Pulmonary artery endothelial cell (primary cell): Measurements from ENCODE around the gene ZNF783. TPM values are rescaled to one million over a fixed set of nuclear protein-coding genes. Genes with fewer than 3 reads are reported as not detected.
"Not testable (repeated sequence)": the region's sequence is repeated elsewhere in the genome, so short reads cannot be mapped to it uniquely, and the experiment has no call there.

ENCODE experiments used
- DNase-seq: peaks from one replicate; pipeline ENCODE4 v3.0.0-alpha.2; 2011; ENCODE audit warnings: low read depth, low spot score
- total RNA-seq: library from RNA; depleted of rRNA; stranded (reverse); fragments of >200 nt; gene quantifications from 2 replicates; pipeline ENCODE4 v1.2.3, GENCODE V29; 2014

The ZNF783 gene
- 3.5 and 5.6 TPM in 2 replicates for total RNA-seq

DNA sequence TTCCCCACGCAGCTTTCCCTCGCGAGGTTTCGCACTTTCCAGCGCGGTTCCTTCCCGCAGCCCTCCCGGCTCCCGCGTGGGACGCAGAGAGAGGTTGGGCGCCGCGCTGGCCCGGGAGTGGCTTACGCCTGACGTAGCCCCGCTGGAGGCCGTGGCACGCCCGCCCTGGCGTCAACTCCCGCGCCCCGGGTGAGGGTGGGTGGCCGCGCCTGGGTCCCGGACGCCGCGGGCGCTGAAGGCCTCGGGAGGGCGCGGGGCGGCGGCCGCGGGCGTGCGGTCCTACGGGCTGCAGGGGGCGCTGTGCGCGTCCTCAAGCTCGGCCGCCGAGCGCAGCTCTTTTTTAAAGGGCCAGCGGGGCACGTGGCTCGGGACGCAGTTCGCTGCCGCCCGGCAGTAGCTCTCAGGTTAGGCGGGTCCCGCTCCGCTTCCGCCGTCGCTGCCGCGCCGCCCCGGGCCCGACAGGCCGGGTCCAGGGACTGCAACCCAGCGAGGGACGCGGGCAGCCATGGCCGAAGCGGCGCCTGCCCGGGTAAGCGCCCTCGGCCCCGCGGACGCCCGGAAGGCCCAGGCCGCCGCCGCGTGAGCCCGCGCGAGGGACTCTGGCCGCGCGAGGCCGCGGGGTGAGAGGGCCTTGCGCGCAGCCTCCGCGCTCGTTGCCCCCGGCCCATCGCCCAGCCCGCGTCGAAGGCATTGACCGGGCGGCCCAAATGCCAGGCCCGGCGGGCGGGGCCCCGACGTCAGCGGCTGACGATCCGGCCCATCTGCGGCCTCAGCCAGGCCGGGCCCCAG, at the start of gene ZNF783:
ZNF783 (plus strand) TSS at position 368 of the 789 bp plus-strand sequence; CDS start at position 506, 138 bp downstream.
- DNase-seq: peak; percentile 60

DNA sequence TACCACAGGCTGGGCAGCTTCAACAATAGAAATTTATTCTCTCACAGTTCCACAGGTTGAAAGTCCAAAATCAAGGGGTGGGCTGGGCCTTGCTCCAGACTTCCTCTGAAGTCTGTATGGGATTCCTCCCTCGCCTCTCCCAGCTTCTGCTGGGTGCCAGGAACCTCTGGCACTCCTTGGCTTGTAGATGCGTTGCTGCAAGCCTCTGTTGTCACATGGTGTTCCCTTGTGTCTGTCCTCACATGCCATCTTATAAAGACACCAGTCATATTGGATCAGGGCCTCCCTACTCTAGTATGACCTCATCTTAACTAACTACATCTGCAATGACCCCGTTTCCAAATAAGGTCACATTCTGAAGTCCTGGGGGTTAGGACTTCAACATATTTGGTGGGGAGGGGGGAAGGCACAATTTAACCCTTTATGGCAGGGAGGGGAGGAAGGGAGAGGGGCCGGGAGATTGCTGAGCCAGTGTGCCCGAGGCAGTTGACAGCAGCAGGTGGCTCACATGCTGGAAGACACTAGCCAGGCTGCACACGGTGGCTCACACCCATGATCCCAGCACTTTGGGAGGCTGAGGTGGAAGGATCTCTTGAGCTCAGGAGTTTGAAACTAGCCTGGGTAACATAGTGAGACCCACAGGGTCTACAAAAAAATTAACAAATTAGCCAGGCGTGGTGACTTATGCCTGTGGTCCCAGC, 47.8 kb upstream of the ZNF783 start:
- no peak for DNase-seq

GRCh38 chr7:149216402-149216801, 45.6 kb upstream of the ZNF783 start:
- no peak for DNase-seq

DNA sequence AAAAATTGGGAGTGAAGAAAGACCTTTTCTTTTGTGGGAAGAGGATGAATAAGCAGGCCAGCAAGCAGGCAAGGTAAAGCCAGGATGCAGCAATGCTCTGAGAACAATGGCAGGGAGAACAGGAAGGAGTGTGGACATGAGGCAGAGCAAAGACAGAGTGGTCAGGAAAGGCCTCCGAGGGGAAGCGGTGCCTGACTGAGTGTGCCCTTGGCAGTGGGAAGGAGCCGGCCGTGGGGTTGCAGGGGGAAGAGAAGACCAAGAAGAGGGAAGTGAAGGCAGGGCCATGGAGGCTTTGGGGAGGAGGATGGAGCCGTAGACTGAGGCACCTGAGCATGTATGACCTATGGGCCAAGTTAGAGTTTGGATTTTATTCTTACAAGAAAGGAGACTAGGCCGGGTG, 44.4 kb upstream of the ZNF783 start:
- DNase-seq: peak; percentile 54

DNA sequence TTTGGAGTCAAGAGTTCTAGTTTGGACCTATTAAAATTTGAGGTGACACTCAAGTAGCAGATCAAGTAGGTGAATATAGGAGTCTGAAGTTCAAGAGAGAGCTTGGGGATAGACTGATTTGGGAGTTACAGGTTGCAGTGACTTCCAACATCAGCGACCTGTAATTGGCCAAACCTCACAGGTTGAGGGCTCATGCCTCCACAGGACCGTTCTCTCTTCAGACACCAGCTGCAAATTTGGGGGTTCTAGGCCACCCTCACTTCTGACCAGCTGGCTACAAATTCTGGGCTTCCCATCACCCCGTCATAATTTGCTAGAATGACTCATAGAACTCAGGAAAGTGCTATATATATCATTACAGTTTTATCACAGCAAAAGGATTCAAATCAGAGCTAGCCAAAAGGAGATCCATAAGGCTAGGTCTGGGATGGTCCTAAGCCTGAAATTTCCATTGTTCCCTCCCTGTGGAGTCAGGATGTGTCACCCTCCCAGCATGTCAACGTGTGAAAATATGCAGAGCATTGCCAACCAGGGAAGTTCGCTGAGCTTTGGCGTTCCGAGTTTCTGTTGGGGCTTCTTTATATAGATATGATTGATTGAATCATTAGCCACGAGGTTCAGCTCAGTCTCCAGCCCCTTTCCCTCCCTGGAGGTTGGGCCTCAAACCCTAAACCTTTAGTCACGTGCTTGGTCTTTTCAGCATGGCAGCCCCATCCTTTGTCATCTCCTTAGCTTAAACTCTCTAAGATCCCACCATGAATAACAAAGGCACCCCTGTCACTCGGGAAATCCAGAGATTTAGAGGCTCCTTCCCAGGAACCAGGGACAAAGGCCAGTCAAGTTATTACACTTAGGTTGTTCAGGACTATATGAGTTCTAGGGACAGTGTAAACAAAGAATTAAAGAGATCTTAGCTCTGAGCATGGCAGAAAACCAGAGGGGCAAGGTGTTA, 43.3 kb upstream of the ZNF783 start:
- DNase-seq: no peak

DNA sequence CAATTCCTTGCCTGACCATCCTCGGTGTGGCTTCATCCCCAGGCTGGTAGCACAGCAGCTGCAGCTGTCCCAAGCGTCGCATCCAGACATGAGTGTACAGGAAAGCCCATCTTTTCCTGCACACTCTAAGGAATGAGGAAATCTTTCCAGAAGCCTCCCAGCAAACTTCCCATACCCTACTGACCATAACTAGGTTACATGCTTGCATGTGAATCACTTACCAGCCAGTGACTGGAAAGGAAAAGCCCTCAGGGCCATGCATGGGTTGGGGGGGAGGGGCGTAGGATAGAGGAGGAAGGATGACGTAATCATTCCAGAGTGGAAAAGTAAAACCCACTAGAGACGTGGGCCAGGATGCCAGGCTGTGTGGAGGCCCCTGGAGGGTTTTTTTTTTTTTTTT, 41.5 kb upstream of the ZNF783 start:
- no peak for DNase-seq

- no peak for DNase-seq
Observed at GRCh38 chr7:149223176-149223575, 38.8 kb upstream of the ZNF783 start.

DNA sequence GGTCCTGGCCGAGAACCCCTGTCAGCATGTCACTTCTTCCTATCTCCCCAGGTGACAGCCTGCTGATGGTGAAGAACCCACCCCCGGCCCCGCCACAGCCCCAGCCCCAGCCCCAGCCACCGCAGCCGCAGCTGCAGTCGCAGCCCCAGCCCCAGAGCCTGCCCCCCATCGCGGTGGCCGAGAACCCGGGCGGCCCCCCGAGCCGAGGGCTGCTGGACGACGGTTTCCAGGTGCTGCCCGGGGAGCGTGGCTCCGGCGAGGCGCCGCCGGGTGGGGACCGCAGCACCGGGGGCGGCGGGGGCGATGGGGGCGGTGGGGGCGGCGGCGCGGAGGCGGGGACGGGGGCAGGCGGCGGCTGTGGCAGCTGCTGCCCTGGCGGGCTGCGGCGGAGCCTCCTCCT, 38.2 kb upstream of the ZNF783 start:
- no peak for DNase-seq

DNA sequence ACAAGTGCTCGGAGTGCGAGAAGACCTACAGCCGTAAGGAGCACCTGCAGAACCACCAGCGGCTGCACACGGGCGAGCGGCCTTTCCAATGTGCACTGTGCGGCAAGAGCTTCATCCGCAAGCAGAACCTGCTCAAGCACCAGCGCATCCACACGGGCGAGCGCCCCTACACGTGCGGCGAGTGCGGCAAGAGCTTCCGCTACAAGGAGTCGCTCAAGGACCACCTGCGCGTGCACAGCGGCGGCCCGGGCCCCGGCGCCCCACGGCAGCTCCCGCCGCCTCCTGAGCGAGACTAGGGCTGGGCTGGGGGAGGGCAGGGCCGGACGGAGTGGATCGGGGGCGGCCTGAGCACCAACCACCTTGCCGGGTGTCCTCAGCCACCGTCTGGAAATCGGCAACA, 37.6 kb upstream of the ZNF783 start:
- DNase-seq: no peak

GRCh38 chr7:149225106-149225505, 36.9 kb upstream of the ZNF783 start:
- DNase-seq: no peak

DNA sequence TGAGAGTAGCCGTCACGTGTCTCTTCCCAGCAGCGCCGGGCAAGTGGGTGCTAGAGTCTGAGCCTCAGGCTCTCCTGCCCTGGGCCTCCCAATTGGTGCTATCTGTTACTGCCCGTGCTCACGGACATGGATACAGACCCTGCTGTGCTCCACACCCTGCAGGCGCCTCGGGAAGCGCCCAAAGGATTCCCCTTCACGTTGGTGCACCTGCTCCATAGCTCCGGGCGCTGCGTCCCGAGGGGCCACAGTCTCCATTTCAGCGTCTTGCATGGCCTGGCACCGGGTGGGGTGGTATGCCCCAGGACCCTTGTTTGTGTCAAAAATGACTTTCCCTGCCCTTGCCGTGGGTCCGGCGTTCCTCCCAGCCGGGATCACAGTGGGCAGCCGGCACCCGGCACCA, 36.3 kb upstream of the ZNF783 start:
- no peak for DNase-seq

DNA sequence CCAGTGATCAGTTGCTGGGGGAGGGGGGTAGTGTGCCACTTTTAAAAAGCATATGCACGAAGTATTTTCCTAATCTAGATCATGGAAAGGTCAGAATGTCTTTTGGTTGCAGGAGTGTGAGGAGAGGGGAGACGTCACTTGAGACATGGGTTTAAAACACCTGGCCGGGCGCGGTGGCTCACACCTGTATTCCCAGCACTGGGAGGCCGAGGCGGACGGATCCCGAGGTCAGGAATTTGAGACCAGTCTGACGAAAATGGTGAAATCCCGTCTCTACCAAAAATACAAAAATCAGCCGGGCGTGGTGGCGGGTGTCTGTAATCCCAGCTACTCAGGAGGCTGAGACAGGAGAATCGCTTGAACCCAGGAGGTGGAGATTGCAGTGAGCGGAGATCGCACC, 35.6 kb upstream of the ZNF783 start:
- DNase-seq: not testable (repeated sequence)

DNA sequence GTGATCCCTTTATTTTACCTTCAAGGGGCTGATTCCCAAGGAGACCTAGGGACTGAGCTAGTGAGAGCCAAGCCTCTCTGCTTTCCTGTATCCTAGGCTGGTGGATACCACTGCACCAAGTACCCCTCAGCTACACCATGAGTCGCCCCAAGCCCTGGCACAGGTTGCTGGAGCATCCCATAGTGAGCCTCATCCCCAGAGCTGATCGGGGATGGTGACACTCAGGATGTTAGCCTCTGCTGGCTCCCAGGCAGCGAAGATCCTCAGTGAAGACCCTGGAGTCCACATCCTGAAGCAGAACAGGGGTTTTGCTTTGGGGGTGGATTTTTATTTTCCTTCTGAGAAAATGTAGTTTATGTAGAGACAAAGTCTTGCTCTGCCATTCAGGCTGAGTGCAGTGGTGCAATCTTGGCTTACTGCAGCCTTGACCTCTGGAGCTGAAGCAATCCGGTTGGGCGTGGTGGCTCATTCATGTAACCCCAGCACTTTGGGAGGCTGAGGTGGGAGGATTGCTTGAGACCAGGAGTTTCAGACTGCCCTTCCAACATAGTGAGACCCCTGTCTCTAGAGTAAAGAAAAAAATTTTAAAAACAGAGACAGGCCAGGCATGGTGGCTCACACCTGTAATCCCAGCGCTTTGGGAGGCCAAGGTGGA, 35.0 kb upstream of the ZNF783 start:
- no peak for DNase-seq

- no peak for DNase-seq
Observed at GRCh38 chr7:149228831-149229471, 33.0 kb upstream of the ZNF783 start.

DNA sequence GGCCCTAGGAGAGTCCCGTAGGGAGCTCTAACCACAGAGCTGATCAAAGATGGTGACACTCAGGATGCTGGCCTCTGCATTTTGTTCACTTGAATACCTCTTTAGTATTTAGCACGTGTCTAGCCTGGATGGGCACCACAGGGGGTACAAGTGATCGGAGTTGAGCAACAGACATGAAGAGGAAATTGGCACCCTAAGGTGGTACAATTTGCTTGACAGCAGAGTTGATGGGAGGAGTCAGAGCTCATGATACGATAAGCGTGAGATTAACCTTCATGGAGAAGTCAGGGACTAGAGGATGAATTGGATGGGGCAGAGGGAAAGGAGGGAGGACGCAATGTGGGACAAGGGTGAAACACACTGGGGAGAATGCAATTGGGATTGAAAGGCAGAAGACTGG, 32.5 kb upstream of the ZNF783 start:
- DNase-seq: no peak

DNA sequence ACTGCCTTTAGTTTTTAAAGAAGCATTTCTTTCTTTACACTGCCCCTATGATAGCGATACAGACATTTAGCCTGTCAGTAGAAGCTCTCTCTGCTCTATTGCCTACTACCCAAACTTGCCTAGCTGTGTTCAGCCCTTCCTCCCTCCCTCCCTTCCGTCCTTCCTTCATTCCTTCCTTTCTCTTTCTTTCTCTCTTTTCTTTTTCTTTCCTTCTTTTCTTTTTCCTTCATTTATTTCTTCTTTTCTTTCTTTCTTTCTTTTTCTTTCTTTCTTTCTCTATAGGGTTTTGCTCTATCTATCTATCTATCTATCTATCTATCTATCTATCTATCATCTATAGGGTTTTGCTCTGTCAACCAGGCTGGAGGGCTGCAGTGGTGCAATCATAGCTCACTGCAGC, 29.6 kb upstream of the ZNF783 start:
- DNase-seq: no peak

GRCh38 chr7:149233655-149234204, 28.3 kb upstream of the ZNF783 start:
- not testable (repeated sequence) for DNase-seq

DNA sequence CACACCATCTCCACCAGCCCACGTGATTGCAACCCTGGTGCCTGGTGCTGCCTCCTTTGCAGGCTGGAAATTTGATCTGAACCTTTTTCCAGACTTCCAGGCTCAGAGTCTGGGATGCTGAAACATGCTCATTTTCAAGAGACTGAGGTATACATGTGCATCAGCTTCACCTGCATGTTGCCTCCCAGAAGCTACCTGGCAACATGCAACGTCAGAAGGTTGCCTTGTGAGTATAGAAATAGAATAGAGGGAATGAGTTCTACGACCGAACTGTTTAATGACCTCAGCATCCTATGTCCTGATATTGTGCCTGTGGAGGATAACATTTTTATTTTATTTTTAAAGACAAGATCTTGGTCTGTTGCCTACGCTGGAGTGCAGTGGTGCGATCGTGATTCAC, 24.5 kb upstream of the ZNF783 start:
- DNase-seq: no peak

DNA sequence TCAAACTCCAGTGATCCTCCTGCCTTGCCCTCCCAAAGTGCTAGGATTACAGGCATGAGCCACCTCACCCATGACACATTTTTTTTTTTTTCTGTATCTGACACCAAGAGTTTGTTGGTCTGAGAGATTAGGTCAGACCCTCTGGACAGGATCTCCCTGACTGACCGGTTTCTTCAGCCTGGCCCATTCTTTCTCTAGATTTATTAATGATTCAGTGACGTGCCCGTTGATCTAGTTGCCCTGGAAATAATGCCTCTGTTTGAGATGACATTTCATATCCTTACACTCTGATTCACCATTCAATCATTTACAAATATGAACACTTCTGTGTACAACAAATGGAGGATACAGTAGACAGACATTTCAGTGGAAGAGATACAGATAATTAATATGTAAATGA, 23.9 kb upstream of the ZNF783 start:
- no peak for DNase-seq

DNA sequence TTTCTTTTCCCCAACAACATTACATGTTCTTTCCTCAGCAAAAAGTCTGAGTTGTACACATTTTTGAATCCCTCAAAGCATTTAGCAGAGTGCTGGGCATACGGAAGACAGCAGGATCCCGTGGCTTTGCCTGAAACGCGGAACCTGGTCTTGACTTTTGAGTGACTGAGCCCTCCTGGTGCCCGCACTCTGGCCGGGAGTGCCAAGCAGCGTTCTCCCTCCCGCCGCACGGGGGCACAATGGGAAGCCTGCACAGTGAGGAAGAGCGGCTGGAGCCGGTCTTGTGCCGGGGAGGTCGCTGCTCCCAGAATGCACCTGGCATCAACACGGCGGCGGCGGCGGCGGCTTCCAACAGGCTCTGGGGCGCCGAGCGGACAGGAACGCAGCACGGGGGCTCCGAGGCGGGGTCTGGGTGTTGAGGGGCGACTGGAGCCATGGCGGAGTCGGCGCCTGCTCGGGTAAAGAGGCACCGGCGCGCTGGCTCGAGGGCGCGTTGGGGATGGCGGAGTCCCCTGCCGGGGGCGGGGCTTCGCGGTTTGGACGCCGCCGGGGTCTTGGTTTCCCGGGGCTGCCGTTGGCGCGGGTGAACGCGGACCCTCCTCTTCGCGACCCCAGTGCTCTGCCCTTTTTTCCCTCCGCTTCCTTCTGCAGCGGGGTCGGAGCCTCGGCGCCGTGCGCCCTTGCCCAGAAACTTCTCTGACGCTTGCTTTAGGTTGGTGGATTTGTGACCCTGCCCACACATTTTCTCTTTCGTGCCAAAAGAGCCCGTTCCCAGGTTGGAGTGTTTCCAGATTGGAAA, 22.5 kb upstream of the ZNF783 start, which contains the start of gene ZNF212:
ZNF212 (plus strand) TSS at position 307 of the 799 bp plus-strand sequence; CDS start at position 435, 128 bp downstream.
- peak; percentile 60 for DNase-seq
